ENCODE results near the gene LRRC63.
A peak's percentile ranks its signal among the peaks of the same experiment; 100 is the strongest.

Gene LRRC63

GRCh38 chr13:46173656-46174055, 38.1 kb upstream of the LRRC63 start:
- Mint-ChIP-seq H3K36me3 (ENCODE audit: low read depth) (peaks cover 66% of the 10 kb centered on the region), H3K4me1 (ENCODE audit: low read depth) (peaks cover 87% of the 10 kb centered on the region), H3K9me3 (no peaks in the 10 kb centered on the region), H3K27me3 (ENCODE audit: low read depth) (no peaks in the 10 kb centered on the region), H3K4me3 (peak overlapping the region; percentile 89), H3K27ac (peak overlapping the region; percentile 97)

DNA sequence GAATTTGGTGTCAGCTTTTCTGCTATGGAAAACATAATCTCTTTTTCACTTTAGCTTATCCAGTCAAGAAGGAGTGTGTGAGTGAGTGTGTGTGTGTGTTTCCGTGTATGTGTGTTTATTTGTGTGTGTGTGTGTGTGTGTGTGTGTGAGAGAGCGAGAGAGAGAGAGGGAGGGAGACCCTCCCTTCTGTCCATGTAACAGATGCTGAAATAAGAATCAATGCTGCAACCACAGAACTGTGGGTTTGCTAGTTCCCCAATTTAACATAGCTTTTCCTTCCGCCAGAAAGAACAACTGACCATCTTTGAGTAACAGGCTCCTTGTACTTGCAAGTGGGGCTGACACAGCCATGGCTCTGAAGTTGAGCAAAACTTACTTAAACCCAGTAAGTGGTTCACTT, 35.0 kb upstream of the LRRC63 start:
- Mint-ChIP-seq H3K27me3 (ENCODE audit: low read depth) (no peaks in the 10 kb centered on the region), H3K4me3 (peak overlapping the region; percentile 84), H3K9me3 (no peaks in the 10 kb centered on the region), H3K36me3 (ENCODE audit: low read depth) (peaks cover 57% of the 10 kb centered on the region), H3K4me1 (ENCODE audit: low read depth) (peaks cover 63% of the 10 kb centered on the region), H3K27ac (peak overlapping the region; percentile 76)

GRCh38 chr13:46178143-46178542, 33.6 kb upstream of the LRRC63 start:
- H3K4me1 Mint-ChIP-seq (ENCODE audit: low read depth): peaks cover 60% of the 10 kb centered on the region
- H3K9me3 Mint-ChIP-seq: no peaks in the 10 kb centered on the region
- H3K36me3 Mint-ChIP-seq (ENCODE audit: low read depth): peaks cover 50% of the 10 kb centered on the region
- peak overlapping the region; percentile 84 for H3K4me3 Mint-ChIP-seq
- H3K27ac Mint-ChIP-seq: peak overlapping the region; percentile 76
- no peaks in the 10 kb centered on the region for H3K27me3 Mint-ChIP-seq (ENCODE audit: low read depth)

GRCh38 chr13:46178821-46179220, 32.9 kb upstream of the LRRC63 start:
- peak overlapping the region; percentile 98 for H3K27ac Mint-ChIP-seq
- peaks cover 60% of the 10 kb centered on the region for H3K4me1 Mint-ChIP-seq (ENCODE audit: low read depth)
- peak overlapping the region; percentile 99 for H3K4me3 Mint-ChIP-seq
- no peaks in the 10 kb centered on the region for H3K9me3 Mint-ChIP-seq
- H3K36me3 Mint-ChIP-seq (ENCODE audit: low read depth): peaks cover 44% of the 10 kb centered on the region
- H3K27me3 Mint-ChIP-seq (ENCODE audit: low read depth): no peaks in the 10 kb centered on the region

GRCh38 chr13:46179491-46179908, 32.2 kb upstream of the LRRC63 start:
- Mint-ChIP-seq H3K4me3 (peak overlapping the region; percentile 99), H3K27ac (peak overlapping the region; percentile 98), H3K4me1 (ENCODE audit: low read depth) (peaks cover 62% of the 10 kb centered on the region), H3K9me3 (no peaks in the 10 kb centered on the region), H3K27me3 (ENCODE audit: low read depth) (no peaks in the 10 kb centered on the region), H3K36me3 (ENCODE audit: low read depth) (peaks cover 42% of the 10 kb centered on the region)

DNA sequence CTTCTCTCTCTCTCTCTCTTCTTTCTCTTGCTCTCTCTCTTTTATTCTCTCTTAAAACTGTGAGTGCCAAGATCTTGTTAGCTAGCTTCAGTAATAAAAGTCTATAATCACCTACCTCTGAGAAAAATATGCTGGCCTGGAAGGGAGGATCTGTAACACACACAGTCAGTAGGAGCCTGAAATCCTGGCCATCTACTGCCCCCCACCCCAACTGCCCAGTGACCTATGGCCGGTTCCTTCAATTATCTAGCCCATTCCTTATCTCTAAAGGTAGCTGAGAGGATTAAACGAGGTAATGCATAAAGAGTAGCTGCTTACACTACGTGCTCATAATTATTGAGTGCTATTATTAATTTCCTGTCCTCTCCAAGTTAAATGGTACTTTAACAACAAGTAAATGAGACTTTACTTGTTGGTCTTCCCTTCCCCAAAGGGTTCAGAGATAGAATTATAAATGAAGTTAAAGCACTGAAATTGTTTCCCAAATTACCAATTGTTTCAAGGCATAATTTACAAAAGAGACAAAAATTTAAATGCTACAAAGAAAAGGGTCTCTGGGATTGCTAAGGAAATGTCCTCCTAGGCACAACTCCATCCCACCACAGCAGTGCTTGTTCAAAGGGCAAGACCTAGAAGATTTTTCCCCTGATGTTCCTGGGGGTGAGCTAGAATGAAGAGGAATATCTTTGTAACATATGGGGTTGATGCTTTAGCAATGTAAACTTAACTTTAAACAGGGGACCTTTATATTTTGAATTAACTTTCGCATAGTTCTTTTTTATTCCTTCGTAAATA, 31.6 kb upstream of the LRRC63 start:
- Mint-ChIP-seq H3K36me3 (ENCODE audit: low read depth) (peaks cover 39% of the 10 kb centered on the region), H3K4me3 (peak overlapping the region; percentile 99), H3K9me3 (no peaks in the 10 kb centered on the region), H3K27me3 (ENCODE audit: low read depth) (no peaks in the 10 kb centered on the region), H3K27ac (peak overlapping the region; percentile 98), H3K4me1 (ENCODE audit: low read depth) (peaks cover 61% of the 10 kb centered on the region)

DNA sequence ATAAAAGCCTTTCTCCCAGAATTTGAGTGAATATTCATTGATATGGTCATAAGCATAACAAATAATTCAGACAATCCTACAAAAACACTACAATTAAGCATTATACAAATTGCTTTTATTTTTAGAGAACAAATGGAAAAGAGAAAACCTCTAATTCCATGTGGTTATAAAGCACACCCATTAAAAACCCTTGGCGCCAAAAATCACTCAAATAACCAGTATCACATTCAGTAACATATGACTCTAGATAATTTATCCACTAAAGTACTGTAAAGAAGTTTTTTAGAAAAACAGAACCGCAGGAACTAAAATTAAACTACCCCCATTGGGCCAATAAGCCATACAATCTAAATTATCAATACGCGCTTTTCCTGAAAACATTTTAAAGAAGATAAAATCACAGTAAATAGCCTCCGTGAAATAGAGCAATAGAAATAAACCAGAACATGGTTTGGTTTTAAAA, 30.3 kb upstream of the LRRC63 start:
- Mint-ChIP-seq H3K27ac (peak overlapping the region; percentile 98), H3K36me3 (ENCODE audit: low read depth) (peaks cover 31% of the 10 kb centered on the region), H3K4me1 (ENCODE audit: low read depth) (peaks cover 55% of the 10 kb centered on the region), H3K9me3 (no peaks in the 10 kb centered on the region), H3K4me3 (peak overlapping the region; percentile 99), H3K27me3 (ENCODE audit: low read depth) (no peaks in the 10 kb centered on the region)

DNA sequence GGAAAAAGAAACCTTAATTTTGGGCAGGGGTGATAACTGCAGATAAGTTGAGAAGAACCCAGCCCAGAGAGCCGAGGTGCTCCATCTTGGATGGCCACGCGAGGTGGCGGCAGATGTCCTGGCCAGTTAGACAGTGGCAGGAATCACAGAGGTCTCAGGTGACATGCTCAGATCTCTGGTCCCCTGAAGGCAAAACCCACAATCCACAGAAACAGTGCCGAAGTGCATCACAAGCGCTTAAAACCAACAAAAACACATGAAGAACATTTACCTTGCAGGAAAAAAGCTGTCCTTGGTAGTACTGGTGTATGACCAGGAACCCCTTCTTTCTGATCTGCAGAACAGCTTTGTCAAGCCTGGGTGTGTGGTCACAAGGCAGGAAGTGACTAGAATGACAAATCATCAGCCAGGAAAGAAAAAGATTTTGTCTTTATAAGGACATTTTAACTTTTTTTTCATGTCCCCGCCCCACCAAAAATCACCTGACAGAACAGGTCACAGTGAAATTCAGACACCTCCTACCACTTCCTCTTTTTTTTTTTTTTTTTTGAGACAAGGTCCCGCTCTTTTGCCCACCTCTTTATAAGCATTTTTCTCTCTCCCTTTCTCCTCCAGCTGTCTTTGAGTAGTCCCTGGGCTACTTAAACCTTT, 29.8 kb upstream of the LRRC63 start, which contains the start of gene LCP1:
Gene LCP1, minus strand, starts transcription at position 338 of the 651 bp plus-strand sequence. CDS start 22,515 bp downstream, outside the sequence.
- Mint-ChIP-seq H3K36me3 (ENCODE audit: low read depth) (peaks cover 27% of the 10 kb centered on the region), H3K4me3 (peak within 1 kb of the TSS; percentile 99), H3K4me1 (ENCODE audit: low read depth) (peaks cover 50% of the 10 kb centered on the region), H3K9me3 (no peaks in the 10 kb centered on the region), H3K27ac (peak within 1 kb of the TSS; percentile 98), H3K27me3 (ENCODE audit: low read depth) (no peaks in the 10 kb centered on the region)

DNA sequence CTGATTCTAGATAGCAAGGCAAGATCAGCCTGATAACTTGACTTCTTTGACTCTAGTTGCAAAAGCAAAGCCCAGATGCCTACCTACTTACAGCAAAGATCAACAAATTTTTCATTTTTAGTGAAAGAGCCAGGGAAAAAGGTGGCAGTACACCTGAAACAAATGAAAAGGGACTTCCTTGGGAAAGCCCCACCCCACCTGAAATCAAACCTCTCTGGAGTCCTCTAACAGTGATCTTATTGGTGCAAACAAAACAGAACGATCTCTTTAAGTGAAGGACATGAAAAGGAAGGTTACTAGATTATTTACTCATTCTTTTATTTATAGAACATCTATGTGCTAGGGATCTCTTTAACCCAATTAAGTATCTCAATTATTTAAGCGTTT, 29.2 kb upstream of the LRRC63 start:
- Mint-ChIP-seq H3K36me3 (ENCODE audit: low read depth) (peaks cover 23% of the 10 kb centered on the region), H3K4me3 (peak overlapping the region; percentile 99), H3K9me3 (no peaks in the 10 kb centered on the region)

DNA sequence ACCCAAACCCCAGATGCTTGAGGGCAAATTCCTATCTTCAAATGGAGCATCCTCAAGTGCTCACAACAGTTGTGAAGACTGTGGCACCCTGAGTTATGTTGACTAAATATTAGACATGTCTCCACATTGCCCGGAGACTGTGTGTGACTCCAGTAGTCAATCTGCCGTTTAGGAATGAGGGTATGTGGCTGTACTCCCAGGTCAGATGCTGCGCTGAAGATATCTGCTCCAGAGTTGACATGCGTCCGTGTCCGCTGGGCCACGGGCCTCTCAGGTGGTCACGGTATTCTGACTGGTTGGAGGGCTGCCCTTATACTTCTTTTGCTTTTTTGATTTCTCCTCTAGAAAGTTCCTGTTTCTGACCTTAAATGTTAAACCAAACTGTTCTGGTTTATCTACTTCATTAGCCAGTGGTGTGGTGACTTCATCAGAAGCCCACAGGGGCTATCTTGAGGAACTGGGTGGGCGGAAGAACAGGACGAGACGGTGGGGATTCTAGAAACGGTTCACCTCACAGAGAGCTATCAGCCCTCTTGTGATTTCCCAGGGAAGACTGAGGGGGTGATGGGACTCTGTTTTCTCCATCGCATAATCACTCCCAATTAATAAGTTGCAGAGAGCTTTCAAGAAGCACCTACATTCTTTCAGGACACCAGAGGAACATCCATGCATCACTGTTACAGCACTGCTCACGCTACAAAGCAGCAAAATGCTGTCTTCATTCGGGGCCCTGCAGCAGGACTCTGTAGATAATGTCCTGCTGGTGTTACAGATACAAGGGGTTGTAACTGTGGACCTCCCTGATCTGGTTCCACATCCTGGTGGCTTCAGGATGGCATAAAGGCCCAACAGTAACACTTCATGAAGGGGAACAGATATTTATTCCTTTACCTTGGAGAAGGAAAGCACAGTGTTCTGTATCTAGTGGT, 28.4 kb upstream of the LRRC63 start:
- H3K27ac Mint-ChIP-seq: peak overlapping the region; percentile 98
- H3K4me3 Mint-ChIP-seq: peak overlapping the region; percentile 99
- H3K9me3 Mint-ChIP-seq: no peaks in the 10 kb centered on the region
- H3K4me1 Mint-ChIP-seq (ENCODE audit: low read depth): peaks cover 39% of the 10 kb centered on the region
- H3K36me3 Mint-ChIP-seq (ENCODE audit: low read depth): peaks cover 15% of the 10 kb centered on the region
- H3K27me3 Mint-ChIP-seq (ENCODE audit: low read depth): no peaks in the 10 kb centered on the region

More for the DNA sequence above, 29.2 kb upstream of the LRRC63 start:
- H3K4me1 Mint-ChIP-seq (ENCODE audit: low read depth): peaks cover 47% of the 10 kb centered on the region
- H3K27ac Mint-ChIP-seq: peak overlapping the region; percentile 98
- H3K27me3 Mint-ChIP-seq (ENCODE audit: low read depth): no peaks in the 10 kb centered on the region

DNA sequence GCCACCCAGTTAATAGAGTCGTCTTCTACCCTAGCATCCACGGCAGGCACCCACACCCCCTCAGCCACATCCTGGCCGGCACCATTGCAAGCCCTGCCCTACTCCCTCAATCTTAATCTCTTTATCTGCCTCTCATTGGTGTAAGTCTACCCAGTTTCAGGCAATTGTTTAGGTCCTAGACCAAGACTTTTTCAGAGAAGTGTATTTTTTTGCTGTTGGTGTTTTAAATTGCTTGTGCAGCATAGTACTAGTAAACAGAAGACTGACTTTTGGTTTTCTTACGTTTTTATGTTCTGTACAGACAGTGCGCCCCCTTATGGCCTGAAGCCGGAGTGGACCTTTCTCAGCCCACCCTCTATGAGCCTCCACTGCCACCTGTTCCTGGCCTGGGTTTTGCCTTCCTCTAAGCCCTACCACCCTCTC, 27.4 kb upstream of the LRRC63 start:
- peaks cover 36% of the 10 kb centered on the region for H3K4me1 Mint-ChIP-seq (ENCODE audit: low read depth)
- H3K27ac Mint-ChIP-seq: peak overlapping the region; percentile 98
- H3K9me3 Mint-ChIP-seq: no peaks in the 10 kb centered on the region
- H3K4me3 Mint-ChIP-seq: peak overlapping the region; percentile 99
- H3K36me3 Mint-ChIP-seq (ENCODE audit: low read depth): peaks cover 13% of the 10 kb centered on the region
- H3K27me3 Mint-ChIP-seq (ENCODE audit: low read depth): no peaks in the 10 kb centered on the region

DNA sequence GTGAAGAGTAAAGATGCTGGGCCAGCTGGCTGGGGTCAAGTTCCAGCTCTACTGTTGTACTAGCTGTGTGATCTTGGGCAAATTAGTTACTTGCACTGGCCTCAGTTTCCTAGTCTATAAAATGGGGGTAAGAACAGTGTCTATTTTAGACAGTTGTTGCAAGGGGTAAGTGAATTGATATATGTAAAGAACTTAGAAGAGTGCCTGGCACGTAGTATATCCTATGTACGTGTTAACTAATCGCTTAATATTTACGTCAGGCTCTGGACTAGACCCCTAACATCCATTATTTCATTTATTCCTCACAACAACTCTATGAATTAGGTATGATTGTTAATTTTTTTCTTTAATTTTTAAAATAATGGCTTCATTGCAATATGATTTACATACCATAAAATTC, 26.1 kb upstream of the LRRC63 start:
- peaks cover 3% of the 10 kb centered on the region for H3K36me3 Mint-ChIP-seq (ENCODE audit: low read depth)
- peaks cover 31% of the 10 kb centered on the region for H3K4me1 Mint-ChIP-seq (ENCODE audit: low read depth)
- no peak overlapping the region for H3K4me3 Mint-ChIP-seq
- no peaks in the 10 kb centered on the region for H3K27me3 Mint-ChIP-seq (ENCODE audit: low read depth)
- no peak overlapping the region for H3K27ac Mint-ChIP-seq
- H3K9me3 Mint-ChIP-seq: no peaks in the 10 kb centered on the region

GRCh38 chr13:46192412-46192811, 19.3 kb upstream of the LRRC63 start:
- H3K36me3 Mint-ChIP-seq (ENCODE audit: low read depth): peaks cover 2% of the 10 kb centered on the region
- no peaks in the 10 kb centered on the region for H3K27me3 Mint-ChIP-seq (ENCODE audit: low read depth)
- H3K27ac Mint-ChIP-seq: no peak overlapping the region
- H3K9me3 Mint-ChIP-seq: no peaks in the 10 kb centered on the region
- no peak overlapping the region for H3K4me3 Mint-ChIP-seq
- no peaks in the 10 kb centered on the region for H3K4me1 Mint-ChIP-seq (ENCODE audit: low read depth)

GRCh38 chr13:46195016-46195415, 16.7 kb upstream of the LRRC63 start:
- Mint-ChIP-seq H3K27me3 (ENCODE audit: low read depth) (no peaks in the 10 kb centered on the region), H3K4me3 (no peak overlapping the region), H3K4me1 (ENCODE audit: low read depth) (peaks cover 5% of the 10 kb centered on the region), H3K27ac (no peak overlapping the region), H3K9me3 (no peaks in the 10 kb centered on the region), H3K36me3 (ENCODE audit: low read depth) (peaks cover 4% of the 10 kb centered on the region)
